ENCODE data around the gene IFNAR1.
A peak's percentile ranks its signal among the peaks of the same experiment; 100 is the strongest.

DNA sequence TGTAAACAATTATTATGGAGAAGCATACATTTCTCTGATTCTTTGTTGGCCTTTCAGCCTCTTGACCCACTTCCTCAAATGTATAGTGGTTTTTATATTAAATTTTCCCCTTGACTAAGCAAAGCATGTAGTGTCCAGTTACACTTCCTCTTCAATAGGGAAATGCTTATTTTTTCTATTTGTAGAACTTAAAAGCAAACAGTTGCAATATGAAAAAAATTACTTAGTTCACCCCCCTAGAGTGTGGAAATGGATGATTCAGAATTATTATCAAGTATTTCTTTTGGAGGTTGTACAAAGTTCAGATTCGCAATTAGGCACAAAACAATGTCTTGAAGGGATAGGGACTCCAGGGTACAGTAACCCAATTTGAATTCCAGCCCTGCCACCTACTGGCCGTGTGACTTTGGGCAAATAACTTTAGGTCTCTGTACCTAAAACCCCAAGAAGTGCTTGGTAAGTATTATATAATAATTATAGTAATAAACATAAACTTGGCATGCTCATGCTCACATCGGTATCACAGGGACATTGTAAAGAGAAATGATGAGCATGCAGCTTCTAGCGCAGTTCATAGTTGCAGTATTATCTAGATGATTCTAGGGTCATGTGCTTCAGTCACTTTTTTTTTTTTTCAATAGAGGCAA lies 49.8 kb downstream of the IFNAR1 start:
- TF ChIP-seq, protein P1, sequence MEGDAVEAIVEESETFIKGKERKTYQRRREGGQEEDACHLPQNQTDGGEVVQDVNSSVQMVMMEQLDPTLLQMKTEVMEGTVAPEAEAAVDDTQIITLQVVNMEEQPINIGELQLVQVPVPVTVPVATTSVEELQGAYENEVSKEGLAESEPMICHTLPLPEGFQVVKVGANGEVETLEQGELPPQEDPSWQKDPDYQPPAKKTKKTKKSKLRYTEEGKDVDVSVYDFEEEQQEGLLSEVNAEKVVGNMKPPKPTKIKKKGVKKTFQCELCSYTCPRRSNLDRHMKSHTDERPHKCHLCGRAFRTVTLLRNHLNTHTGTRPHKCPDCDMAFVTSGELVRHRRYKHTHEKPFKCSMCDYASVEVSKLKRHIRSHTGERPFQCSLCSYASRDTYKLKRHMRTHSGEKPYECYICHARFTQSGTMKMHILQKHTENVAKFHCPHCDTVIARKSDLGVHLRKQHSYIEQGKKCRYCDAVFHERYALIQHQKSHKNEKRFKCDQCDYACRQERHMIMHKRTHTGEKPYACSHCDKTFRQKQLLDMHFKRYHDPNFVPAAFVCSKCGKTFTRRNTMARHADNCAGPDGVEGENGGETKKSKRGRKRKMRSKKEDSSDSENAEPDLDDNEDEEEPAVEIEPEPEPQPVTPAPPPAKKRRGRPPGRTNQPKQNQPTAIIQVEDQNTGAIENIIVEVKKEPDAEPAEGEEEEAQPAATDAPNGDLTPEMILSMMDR (IDR thresholded peaks at IDR 0.05; ENCODE audit: low read length): peak; percentile 76
- no peak for TF ChIP-seq EZH2 (optimal IDR thresholded peaks at IDR 0.05; ENCODE audit: low read depth, low read length)
